Osteocyte (in vitro differentiated cells): ENCODE measurements around the gene IGFN1. TPM values are rescaled to one million over a fixed set of nuclear protein-coding genes. Genes with fewer than 3 reads are reported as not detected.
"Not testable (repeated sequence)": the region's sequence is repeated elsewhere in the genome, so short reads cannot be mapped to it uniquely, and the experiment has no call there.

Experiments
- DNase-seq: peaks from one replicate; pipeline ENCODE4 v3.0.0; 2021; ENCODE audit warnings: mixed read lengths; ENCODE audit not compliant: unreplicated experiment; ENCODE audit errors: extremely low spot score
- H3K27ac Mint-ChIP-seq: one replicate; pipeline ENCODE4 v1.8.0; 2021; ENCODE audit warnings: mild to moderate bottlenecking, mixed read lengths; ENCODE audit not compliant: unreplicated experiment
- H3K27me3 Mint-ChIP-seq: one replicate; pipeline ENCODE4 v1.8.0; 2021; ENCODE audit warnings: mixed read lengths; ENCODE audit not compliant: unreplicated experiment
- H3K36me3 Mint-ChIP-seq: one replicate; pipeline ENCODE4 v1.8.0; 2021; ENCODE audit warnings: mixed read lengths; ENCODE audit not compliant: unreplicated experiment
- H3K4me1 Mint-ChIP-seq: one replicate; pipeline ENCODE4 v1.8.0; 2021; ENCODE audit warnings: mixed read lengths; ENCODE audit not compliant: unreplicated experiment
- H3K4me3 Mint-ChIP-seq: one replicate; pipeline ENCODE4 v1.8.0; 2021; ENCODE audit warnings: mild to moderate bottlenecking, moderate library complexity, mixed read lengths; ENCODE audit not compliant: unreplicated experiment
- H3K9me3 Mint-ChIP-seq: one replicate; pipeline ENCODE4 v1.8.0; 2021; ENCODE audit warnings: mixed read lengths; ENCODE audit not compliant: unreplicated experiment
- CTCF ChIP-seq: fragments of 200-600 bp; sonication (generic); IDR thresholded peaks from 2 replicates; pipeline ENCODE4 v1.5.0; 2021; ENCODE audit warnings: antibody characterized with exemption, mild to moderate bottlenecking, moderate library complexity
- total RNA-seq: library from RNA; stranded (reverse); gene quantifications from 2 replicates; pipeline ENCODE4 v1.2.1, GENCODE V29; 2021

IGFN1 gene
- total RNA-seq, 1 donor from 2014 or later: 3.8 TPM

DNA sequence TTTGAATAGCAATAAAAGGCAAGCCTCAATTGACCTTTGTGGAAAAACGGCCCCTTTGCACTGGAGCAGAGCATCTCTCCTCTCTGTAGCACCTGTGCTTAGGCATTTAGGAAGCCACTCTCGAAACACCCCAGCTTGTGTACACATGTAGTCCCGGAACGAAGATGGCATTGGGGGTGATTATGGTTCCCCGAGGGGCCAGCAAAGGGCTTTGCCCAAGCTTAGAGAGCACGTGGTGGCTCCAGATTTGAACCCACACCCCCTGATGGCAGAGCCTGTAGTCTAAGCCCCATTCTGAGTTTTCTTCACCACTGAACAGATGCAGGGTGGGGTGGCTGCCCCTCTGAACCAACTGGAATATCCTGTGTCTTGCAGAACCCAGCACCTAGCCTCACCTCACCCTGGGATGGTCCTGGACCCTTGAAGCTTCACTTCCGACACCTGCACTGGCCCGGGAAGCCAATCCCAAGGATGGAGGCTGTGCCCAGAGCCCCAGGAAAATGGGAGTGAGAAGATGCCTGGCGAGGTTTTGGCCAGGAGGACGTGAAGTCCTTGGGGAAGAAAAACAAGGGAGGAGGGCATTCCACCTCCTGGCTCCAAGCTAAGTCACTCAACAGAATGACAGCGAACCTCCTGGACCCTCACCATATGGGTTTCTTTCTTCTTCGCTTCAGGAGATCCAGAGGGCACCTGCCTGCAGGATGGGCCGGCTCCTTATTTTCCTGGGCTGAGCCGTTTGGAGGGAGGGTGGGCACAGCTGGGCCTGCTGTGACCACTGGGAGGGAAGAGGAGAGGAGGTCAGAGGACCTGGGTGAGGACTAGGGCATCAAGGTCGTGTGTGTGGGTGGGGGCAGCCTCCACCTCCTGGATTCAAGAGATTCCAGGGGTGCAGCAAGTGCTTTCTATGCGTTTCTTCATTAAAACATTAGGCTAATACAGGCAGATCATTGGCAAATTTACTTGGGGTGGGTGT is 37.7 kb downstream of the IGFN1 start:
- DNase-seq: peak; percentile 57
- Mint-ChIP-seq H3K4me1 (no peaks in the 10 kb centered on the region), H3K4me3 (no peak overlapping the region), H3K27me3 (peaks cover 44% of the 10 kb centered on the region), H3K36me3 (no peaks in the 10 kb centered on the region), H3K9me3 (peaks cover 2% of the 10 kb centered on the region), H3K27ac (no peak overlapping the region)
- TF ChIP-seq CTCF: no peak

DNA sequence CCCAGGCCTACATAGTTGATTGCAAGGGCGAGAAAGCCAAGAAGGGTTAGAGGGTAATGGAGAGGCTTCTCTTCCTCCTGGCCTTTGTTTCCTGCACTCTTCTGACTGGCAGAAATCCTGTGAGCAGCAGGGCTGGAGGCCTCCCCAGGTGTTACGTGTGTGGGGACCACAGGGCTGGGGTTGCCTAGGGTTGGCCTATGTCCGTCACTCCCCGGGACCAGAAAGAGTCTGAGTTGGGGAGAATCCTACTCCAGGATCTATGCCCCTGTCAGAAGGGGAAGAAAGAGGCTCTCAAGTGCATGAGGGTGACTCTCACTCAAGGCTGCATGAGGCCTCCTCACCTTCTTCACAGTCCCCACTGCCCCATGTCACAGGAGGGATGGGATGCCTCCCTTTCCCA is 38.5 kb downstream of the IGFN1 start:
- Mint-ChIP-seq H3K27me3 (peaks cover 47% of the 10 kb centered on the region), H3K4me1 (no peaks in the 10 kb centered on the region), H3K4me3 (no peak overlapping the region), H3K36me3 (no peaks in the 10 kb centered on the region), H3K9me3 (peaks cover 6% of the 10 kb centered on the region), H3K27ac (no peak overlapping the region)
- no peak for TF ChIP-seq CTCF
- DNase-seq: peak; percentile 69

DNA sequence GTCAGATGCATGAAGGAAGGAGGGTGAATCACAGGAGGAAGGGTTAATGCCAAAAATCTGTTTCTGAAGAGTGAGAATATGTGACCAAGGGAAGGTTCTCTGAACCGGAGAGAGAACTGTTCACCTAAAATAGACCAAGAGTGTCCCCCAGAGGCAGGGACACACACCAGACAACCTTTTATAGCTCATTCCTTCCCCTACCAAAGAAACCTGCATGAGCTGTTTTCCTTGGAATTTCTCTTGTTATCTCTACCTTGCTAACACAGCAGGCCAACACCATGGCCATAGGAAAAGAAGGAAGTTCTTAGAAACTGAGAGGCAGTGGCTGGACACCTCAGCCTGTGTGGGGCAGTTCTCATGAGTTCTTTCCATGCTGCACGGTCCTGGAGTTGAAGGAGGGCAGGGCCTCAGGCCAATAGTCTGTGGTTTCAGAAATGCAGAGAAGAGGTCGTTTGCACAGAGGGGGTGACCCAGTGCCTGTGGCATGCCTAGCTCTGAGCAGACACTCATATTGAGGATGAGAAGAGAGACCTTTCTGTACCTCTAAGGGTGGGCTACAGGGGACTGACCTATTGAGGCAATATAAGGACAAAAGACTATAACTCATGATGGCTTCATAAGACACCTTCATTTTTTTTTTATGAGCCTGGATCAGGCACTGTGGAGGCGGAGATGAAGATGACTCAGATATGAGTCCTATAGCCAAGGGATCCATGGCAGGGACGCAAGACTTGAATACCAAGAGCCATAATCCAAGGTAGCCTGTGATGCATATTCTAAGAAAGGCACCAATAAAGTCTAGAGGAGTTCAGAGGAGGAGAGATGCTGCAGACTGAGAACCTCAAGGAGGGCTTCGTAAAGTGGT is 39.4 kb downstream of the IGFN1 start:
- Mint-ChIP-seq H3K4me1 (no peaks in the 10 kb centered on the region), H3K36me3 (no peaks in the 10 kb centered on the region), H3K27ac (no peak overlapping the region), H3K9me3 (peaks cover 6% of the 10 kb centered on the region), H3K27me3 (peaks cover 45% of the 10 kb centered on the region), H3K4me3 (no peak overlapping the region)
- no peak for TF ChIP-seq CTCF
- DNase-seq: no peak

GRCh38 chr1:201230676-201231075 is 40.1 kb downstream of the IGFN1 start:
- no peak for TF ChIP-seq CTCF
- Mint-ChIP-seq H3K4me1 (no peaks in the 10 kb centered on the region), H3K27ac (no peak overlapping the region), H3K27me3 (peaks cover 44% of the 10 kb centered on the region), H3K9me3 (peaks cover 6% of the 10 kb centered on the region), H3K36me3 (no peaks in the 10 kb centered on the region), H3K4me3 (no peak overlapping the region)
- peak; percentile 74 for DNase-seq

GRCh38 chr1:201239646-201240045 is 49.0 kb downstream of the IGFN1 start:
- H3K27ac Mint-ChIP-seq, DNase-seq, H3K4me3 Mint-ChIP-seq, H3K4me1 Mint-ChIP-seq, H3K36me3 Mint-ChIP-seq, H3K9me3 Mint-ChIP-seq: not testable (repeated sequence)
- H3K27me3 Mint-ChIP-seq: peaks cover 66% of the 10 kb centered on the region
